Immature natural killer cell (primary cell): Measurements from ENCODE around the gene LDHAL6A. TPM values are rescaled to one million over a fixed set of nuclear protein-coding genes. Genes with fewer than 3 reads are reported as not detected.
"Not testable (repeated sequence)": the region's sequence is repeated elsewhere in the genome, so short reads cannot be mapped to it uniquely, and the experiment has no call there.

Experiments used
- DNase-seq, 3 donors: peaks; one replicate each; pipeline ENCODE4 v3.0.0; 2022; ENCODE audit warnings: mixed read lengths in 1 of 3
- H3K27ac Mint-ChIP-seq, 6 donors: one replicate each; pipeline ENCODE4 v1.8.0; 2020; ENCODE audit warnings: mixed read lengths in 6 of 6, mild to moderate bottlenecking in 5 of 6, inconsistent platforms in 4 of 6, moderate library complexity in 3 of 6
- H3K27me3 Mint-ChIP-seq, 3 donors: one replicate each; pipeline ENCODE4 v1.8.0; 2020 to 2021; ENCODE audit warnings: low read depth in 3 of 3, mild to moderate bottlenecking in 3 of 3, mixed read lengths in 3 of 3, moderate library complexity in 3 of 3, inconsistent platforms in 1 of 3
- H3K36me3 Mint-ChIP-seq, 3 donors: one replicate each; pipeline ENCODE4 v1.8.0; 2020; ENCODE audit warnings: mixed read lengths in 3 of 3, inconsistent platforms in 2 of 3, mild to moderate bottlenecking in 2 of 3
- H3K4me1 Mint-ChIP-seq, 2 donors: one replicate each; pipeline ENCODE4 v1.8.0; 2020; ENCODE audit warnings: inconsistent platforms in 2 of 2, mild to moderate bottlenecking in 2 of 2, mixed read lengths in 2 of 2, moderate library complexity in 1 of 2
- H3K4me3 Mint-ChIP-seq, 5 donors: one replicate each; pipeline ENCODE4 v1.8.0; 2020; ENCODE audit warnings: mild to moderate bottlenecking in 5 of 5, mixed read lengths in 5 of 5, inconsistent platforms in 3 of 5, moderate library complexity in 3 of 5
- H3K9me3 Mint-ChIP-seq, 6 donors: one replicate each; pipeline ENCODE4 v1.8.0; 2020; ENCODE audit warnings: mild to moderate bottlenecking in 6 of 6, mixed read lengths in 6 of 6, inconsistent platforms in 4 of 6, moderate library complexity in 3 of 6
- polyA plus RNA-seq, 3 donors: library from polyadenylated mRNA; unstranded; fragments of 300-500 nt; fragmentation: Illumina TruSeq; gene quantifications; one replicate each; pipeline ENCODE4 v1.2.3, GENCODE V29; 2021

LDHAL6A gene
- under 1 TPM in 1 of 3 donors, not detected in 2; 0.79 TPM for polyA plus RNA-seq

GRCh38 chr11:18455686-18456372 lies at the start of gene LDHAL6A:
LDHAL6A (plus strand) TSS chr11:18455856; CDS start chr11:18456681, 825 bp downstream.
- no peaks in the 10 kb centered on the region for H3K36me3 Mint-ChIP-seq
- peaks cover 0 to 6% (median 0%) of the 10 kb centered on the region in 3 donors for H3K27me3 Mint-ChIP-seq
- H3K4me1 Mint-ChIP-seq: no peaks in the 10 kb centered on the region
- no peaks in the 10 kb centered on the region for H3K9me3 Mint-ChIP-seq
- peak in 2 of 3 donors; percentile 14 to 20 for DNase-seq
- no peak within 1 kb of the TSS for H3K27ac Mint-ChIP-seq
- H3K4me3 Mint-ChIP-seq: peak within 1 kb of the TSS in 3 of 5 donors; percentile 36 to 63 (median 49)

DNA sequence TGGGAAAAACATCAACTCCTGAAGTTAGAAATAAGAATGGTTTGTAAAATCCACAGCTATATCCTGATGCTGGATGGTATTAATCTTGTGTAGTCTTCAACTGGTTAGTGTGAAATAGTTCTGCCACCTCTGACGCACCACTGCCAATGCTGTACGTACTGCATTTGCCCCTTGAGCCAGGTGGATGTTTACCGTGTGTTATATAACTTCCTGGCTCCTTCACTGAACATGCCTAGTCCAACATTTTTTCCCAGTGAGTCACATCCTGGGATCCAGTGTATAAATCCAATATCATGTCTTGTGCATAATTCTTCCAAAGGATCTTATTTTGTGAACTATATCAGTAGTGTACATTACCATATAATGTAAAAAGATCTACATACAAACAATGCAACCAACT lies 48.3 kb upstream of the LDHAL6A start:
- not testable (repeated sequence) for H3K27ac Mint-ChIP-seq, H3K9me3 Mint-ChIP-seq, DNase-seq, H3K4me3 Mint-ChIP-seq, H3K27me3 Mint-ChIP-seq
- peaks cover 5 to 11% of the 10 kb centered on the region in 2 donors for H3K4me1 Mint-ChIP-seq
- H3K36me3 Mint-ChIP-seq: peaks cover 22 to 34% (median 30%) of the 10 kb centered on the region in 3 donors

- Mint-ChIP-seq H3K9me3 (peaks cover 0 to 1% (median 0%) of the 10 kb centered on the region in 6 donors), H3K27ac (peak overlapping the region in 2 of 6 donors; percentile 21 to 50), H3K27me3 (peaks cover 1 to 7% (median 2%) of the 10 kb centered on the region in 3 donors), H3K4me1 (peaks cover 5 to 14% of the 10 kb centered on the region in 2 donors), H3K36me3 (peaks cover 14 to 25% (median 21%) of the 10 kb centered on the region in 3 donors), H3K4me3 (no peak overlapping the region)
- no peak for DNase-seq
Measured at GRCh38 chr11:18408558-18409291, 46.9 kb upstream of the LDHAL6A start.

DNA sequence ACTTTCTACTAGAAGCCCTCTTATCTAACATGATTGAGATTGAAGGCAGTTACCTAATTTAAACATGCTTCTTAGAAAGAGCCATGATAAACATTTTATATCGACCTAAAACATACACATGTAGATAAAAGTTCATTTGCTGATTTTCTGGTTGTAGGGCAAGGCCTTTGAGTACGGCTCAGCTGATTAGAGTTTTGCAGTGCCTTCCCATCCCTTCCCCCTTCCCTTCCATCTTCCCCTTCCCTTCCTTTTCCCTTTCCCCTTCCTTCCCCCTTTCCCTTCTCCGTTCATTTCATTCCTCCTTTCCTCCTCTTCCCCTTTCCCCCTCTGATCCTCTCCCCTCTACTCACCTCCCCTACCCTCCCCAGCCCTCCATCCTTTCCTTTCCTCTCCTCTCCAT lies 39.2 kb upstream of the LDHAL6A start:
- no peak overlapping the region for H3K27ac Mint-ChIP-seq
- peaks cover 0 to 2% (median 0%) of the 10 kb centered on the region in 6 donors for H3K9me3 Mint-ChIP-seq
- DNase-seq: no peak
- no peak overlapping the region for H3K4me3 Mint-ChIP-seq
- peaks cover 8 to 10% of the 10 kb centered on the region in 2 donors for H3K4me1 Mint-ChIP-seq
- H3K27me3 Mint-ChIP-seq: peaks cover 0 to 2% (median 2%) of the 10 kb centered on the region in 3 donors
- H3K36me3 Mint-ChIP-seq: no peaks in the 10 kb centered on the region

- Mint-ChIP-seq H3K36me3 (no peaks in the 10 kb centered on the region), H3K27ac (no peak overlapping the region), H3K4me1 (peaks cover 0 to 8% of the 10 kb centered on the region in 2 donors), H3K27me3 (no peaks in the 10 kb centered on the region), H3K4me3 (no peak overlapping the region), H3K9me3 (no peaks in the 10 kb centered on the region)
- no peak for DNase-seq
Measured at GRCh38 chr11:18419040-18419439, 36.6 kb upstream of the LDHAL6A start.

GRCh38 chr11:18420067-18420466 lies 35.6 kb upstream of the LDHAL6A start:
- no peaks in the 10 kb centered on the region for H3K9me3 Mint-ChIP-seq
- H3K36me3 Mint-ChIP-seq: no peaks in the 10 kb centered on the region
- H3K4me1 Mint-ChIP-seq: peaks cover 0 to 8% of the 10 kb centered on the region in 2 donors
- H3K4me3 Mint-ChIP-seq: no peak overlapping the region
- DNase-seq: no peak
- H3K27ac Mint-ChIP-seq: no peak overlapping the region
- H3K27me3 Mint-ChIP-seq: peaks cover 0 to 2% (median 2%) of the 10 kb centered on the region in 3 donors

GRCh38 chr11:18427240-18427639 lies 28.4 kb upstream of the LDHAL6A start:
- H3K9me3 Mint-ChIP-seq: peaks cover 0 to 2% (median 0%) of the 10 kb centered on the region in 6 donors
- no peak for DNase-seq
- H3K36me3 Mint-ChIP-seq: no peaks in the 10 kb centered on the region
- no peak overlapping the region for H3K27ac Mint-ChIP-seq
- no peak overlapping the region for H3K4me3 Mint-ChIP-seq
- H3K27me3 Mint-ChIP-seq: peaks cover 0 to 4% (median 2%) of the 10 kb centered on the region in 3 donors
- H3K4me1 Mint-ChIP-seq: no peaks in the 10 kb centered on the region

GRCh38 chr11:18429332-18429731 lies 26.3 kb upstream of the LDHAL6A start:
- Mint-ChIP-seq H3K27me3 (peaks cover 0 to 4% (median 2%) of the 10 kb centered on the region in 3 donors), H3K27ac (no peak overlapping the region), H3K36me3 (no peaks in the 10 kb centered on the region), H3K4me1 (no peaks in the 10 kb centered on the region), H3K9me3 (peaks cover 0 to 2% (median 0%) of the 10 kb centered on the region in 6 donors), H3K4me3 (no peak overlapping the region)
- DNase-seq: no peak

- no peaks in the 10 kb centered on the region for H3K36me3 Mint-ChIP-seq
- H3K27me3 Mint-ChIP-seq: peaks cover 0 to 4% (median 2%) of the 10 kb centered on the region in 3 donors
- peaks cover 0 to 3% (median 0%) of the 10 kb centered on the region in 6 donors for H3K9me3 Mint-ChIP-seq
- no peak overlapping the region for H3K4me3 Mint-ChIP-seq
- DNase-seq: no peak
- H3K4me1 Mint-ChIP-seq: no peaks in the 10 kb centered on the region
- H3K27ac Mint-ChIP-seq: no peak overlapping the region
Measured at GRCh38 chr11:18438691-18439090, 17.0 kb upstream of the LDHAL6A start.

DNA sequence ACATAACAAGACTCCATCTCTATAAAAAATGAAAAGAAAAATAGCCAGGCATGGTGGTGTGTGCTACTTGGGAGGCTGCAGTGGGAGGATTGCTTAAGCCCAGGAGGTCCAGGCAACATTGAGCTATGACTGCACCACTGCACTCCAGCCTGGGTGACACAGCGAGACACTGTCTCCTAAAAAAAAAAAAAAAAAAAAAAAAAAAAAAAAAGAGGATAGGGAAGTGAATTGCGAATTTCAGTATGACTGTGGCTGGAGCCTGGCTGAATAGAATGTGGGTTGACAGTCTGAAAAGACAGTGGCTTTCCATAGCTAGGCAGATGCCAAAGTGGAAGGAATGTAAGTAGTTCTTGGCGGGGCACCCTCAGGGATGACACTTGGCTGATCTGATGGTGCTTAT lies 6.4 kb upstream of the LDHAL6A start:
- Mint-ChIP-seq H3K4me3 (no peak overlapping the region), H3K27me3 (peaks cover 0 to 3% (median 1%) of the 10 kb centered on the region in 3 donors), H3K36me3 (no peaks in the 10 kb centered on the region), H3K27ac (no peak overlapping the region), H3K9me3 (no peaks in the 10 kb centered on the region), H3K4me1 (no peaks in the 10 kb centered on the region)
- DNase-seq: no peak

DNA sequence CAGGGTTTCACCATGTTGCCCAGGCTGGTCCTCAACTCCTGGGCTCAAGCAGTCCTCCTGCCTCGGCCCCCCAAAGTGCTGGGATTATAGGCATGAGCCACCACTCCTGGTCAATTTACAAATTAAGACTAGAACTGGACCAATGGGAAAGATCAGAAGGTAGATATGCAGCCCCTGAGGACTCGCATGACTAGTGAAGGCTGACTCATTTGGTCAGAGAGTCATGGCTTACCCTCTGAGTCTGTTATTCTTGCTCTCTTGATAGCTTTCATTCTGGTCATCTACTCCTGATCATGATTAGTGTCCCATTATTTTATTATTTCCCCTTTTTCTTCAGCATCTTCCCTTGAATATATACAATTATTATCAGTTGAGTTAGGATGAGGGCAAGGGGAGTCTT lies 2.7 kb upstream of the LDHAL6A start:
- H3K27ac Mint-ChIP-seq: no peak overlapping the region
- no peaks in the 10 kb centered on the region for H3K36me3 Mint-ChIP-seq

DNA sequence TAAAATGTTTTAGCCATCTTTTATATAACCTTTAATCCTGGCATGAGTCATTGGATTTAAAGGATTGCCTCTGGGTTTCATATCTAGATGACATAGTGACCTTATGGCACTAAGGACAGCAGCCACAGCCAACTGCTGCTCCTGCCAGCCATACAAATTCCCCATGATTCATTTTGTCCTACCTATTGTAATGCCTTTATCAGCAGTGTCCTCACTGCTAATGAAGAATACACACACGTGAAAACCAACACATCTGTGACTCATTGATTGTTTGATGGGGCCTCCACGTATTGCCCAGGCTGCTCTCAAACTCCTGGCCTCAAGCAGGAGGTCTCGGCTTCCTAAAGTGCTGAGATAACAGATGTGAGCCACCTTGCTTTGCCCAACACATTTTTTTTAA lies 1.8 kb downstream of the LDHAL6A start:
- H3K9me3 Mint-ChIP-seq: no peaks in the 10 kb centered on the region
- H3K36me3 Mint-ChIP-seq: no peaks in the 10 kb centered on the region
- no peaks in the 10 kb centered on the region for H3K4me1 Mint-ChIP-seq
- H3K27ac Mint-ChIP-seq: peak overlapping the region in 1 of 6 donors; percentile 34
- peaks cover 0 to 8% (median 0%) of the 10 kb centered on the region in 3 donors for H3K27me3 Mint-ChIP-seq
- DNase-seq: no peak
- H3K4me3 Mint-ChIP-seq: no peak overlapping the region

More for the DNA sequence above, 2.7 kb upstream of the LDHAL6A start:
- Mint-ChIP-seq H3K4me3 (no peak overlapping the region), H3K9me3 (no peaks in the 10 kb centered on the region), H3K27me3 (peaks cover 0 to 3% (median 0%) of the 10 kb centered on the region in 3 donors), H3K4me1 (no peaks in the 10 kb centered on the region)
- no peak for DNase-seq

- peaks cover 0 to 6% (median 0%) of the 10 kb centered on the region in 3 donors for H3K27me3 Mint-ChIP-seq
- H3K4me1 Mint-ChIP-seq: no peaks in the 10 kb centered on the region
- no peaks in the 10 kb centered on the region for H3K9me3 Mint-ChIP-seq
- peaks cover 0 to 3% (median 0%) of the 10 kb centered on the region in 3 donors for H3K36me3 Mint-ChIP-seq
- no peak overlapping the region for H3K27ac Mint-ChIP-seq
- H3K4me3 Mint-ChIP-seq: no peak overlapping the region
- no peak for DNase-seq
Measured at GRCh38 chr11:18459634-18460033, 4.0 kb downstream of the LDHAL6A start.

GRCh38 chr11:18461909-18462308 lies 6.3 kb downstream of the LDHAL6A start:
- H3K27ac Mint-ChIP-seq: no peak overlapping the region
- no peaks in the 10 kb centered on the region for H3K4me1 Mint-ChIP-seq
- peaks cover 0 to 6% (median 0%) of the 10 kb centered on the region in 3 donors for H3K36me3 Mint-ChIP-seq
- DNase-seq: no peak
- H3K4me3 Mint-ChIP-seq: no peak overlapping the region
- H3K9me3 Mint-ChIP-seq: no peaks in the 10 kb centered on the region
- H3K27me3 Mint-ChIP-seq: peaks cover 0 to 5% (median 0%) of the 10 kb centered on the region in 3 donors
